NCI-H2081 (cell line): ENCODE measurements around the gene ADAMTS6.
"Not testable (repeated sequence)": the region's sequence is repeated elsewhere in the genome, so short reads cannot be mapped to it uniquely, and the experiment has no call there.

Source experiments
- DNase-seq, 2 experiments: peaks; one replicate each; lab custom pipeline; 2025; lab: John Stamatoyannopoulos, UW

The ADAMTS6 gene

DNA sequence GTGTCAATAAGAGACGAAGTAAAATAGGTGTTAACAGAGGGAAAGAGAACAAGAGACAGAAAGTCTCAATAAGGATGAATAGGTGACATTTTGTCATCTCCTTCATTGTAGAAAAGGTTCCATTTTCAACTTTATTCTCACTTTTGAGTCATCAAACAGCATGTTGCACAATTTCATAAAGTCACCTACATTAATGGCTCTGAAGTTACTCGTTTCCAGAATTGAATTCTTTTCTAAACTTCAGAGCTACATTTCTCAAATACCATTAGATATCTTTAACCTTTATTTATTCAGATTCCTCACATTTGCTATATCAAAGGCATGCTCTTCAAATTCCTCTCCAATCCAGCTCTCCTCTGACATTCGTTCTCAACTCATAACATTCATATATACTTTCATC, 13.1 kb downstream of the ADAMTS6 start:
- DNase-seq, result no peak

DNA sequence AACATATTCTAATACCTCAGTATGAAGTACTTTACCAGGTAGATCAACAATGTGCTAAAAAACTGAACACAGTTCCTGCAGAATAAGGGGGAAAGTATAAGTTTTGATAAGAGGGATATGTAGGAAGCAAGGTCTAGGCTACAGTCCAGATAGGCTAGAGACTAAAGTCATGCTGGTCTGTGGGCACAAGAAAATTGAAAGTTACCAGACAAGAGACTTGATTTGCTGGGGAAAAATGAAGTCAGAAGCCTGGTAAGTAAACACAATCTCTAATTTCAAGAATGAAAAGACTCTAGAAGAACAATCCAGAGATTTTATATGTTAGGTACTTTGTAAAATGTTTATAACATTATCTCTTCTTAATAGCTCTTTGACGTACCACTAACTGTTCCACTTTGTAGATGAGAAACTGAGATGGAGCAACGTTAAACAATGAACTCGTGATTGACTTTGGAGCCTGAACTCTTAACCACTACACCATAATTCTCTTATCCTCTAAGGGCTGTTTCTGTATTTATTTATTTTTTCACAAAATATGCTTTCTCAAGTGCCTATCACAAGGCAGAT, 19.5 kb downstream of the ADAMTS6 start:
- DNase-seq, result no peak

DNA sequence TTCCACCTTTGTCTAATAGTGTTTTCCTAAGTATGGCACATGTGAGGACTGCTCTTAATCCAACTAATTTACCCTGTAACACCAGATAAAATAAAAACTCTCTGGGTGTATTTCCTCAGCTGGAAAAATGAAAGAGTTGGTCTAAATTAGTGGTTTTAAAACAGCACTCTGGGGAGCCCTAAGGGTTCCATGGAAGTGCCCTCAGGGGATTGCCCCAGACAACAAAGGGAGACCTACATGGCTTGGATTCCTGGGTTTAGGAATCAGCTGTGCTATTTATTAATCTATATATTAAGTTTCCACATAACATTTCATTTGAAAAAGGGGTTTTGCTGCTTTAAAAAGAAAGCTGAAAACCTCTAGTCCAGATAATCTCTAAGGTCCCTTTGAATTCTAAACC, 20.2 kb downstream of the ADAMTS6 start:
- DNase-seq, result peak in 1 of 2 experiments; percentile 6

GRCh38 chr5:65459995-65460394, 21.7 kb downstream of the ADAMTS6 start:
- DNase-seq, result no peak

DNA sequence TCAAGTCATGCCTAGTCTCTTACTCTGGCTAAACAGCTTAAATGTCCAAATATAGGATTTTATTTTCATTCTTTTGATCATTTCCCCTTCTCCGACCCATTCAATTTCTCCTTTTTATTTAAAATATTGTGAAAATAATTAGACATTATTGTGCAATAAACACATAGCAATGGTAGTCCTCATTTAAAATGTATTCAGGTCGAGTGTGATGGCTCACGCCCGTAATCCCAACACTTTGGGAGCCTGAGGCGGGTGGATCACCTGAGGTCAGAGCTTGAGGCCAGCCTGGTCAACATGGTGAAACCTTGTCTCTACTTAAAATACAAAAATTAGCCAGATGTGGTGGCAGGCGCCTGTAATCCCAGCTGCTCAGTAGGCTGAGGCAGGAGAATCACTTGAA, 26.7 kb downstream of the ADAMTS6 start:
- DNase-seq, result no peak

DNA sequence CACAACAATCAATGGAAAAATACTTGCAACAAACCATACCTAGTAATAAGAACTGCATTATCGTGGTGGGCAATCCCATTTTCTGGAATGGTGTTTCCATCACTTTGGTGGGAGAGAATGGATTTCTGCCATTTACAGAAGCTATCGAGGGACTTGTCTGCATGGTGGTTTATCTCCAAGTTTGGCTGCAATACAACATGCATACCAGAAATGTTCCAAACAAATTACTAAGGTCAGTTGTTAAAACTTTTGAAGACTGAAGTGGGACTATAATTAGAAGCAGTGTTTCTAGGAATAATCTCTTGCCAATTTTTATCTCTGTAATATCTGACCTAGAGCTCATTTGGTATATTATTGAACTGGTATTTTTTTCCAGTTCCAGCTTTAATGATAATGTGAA, 30.3 kb downstream of the ADAMTS6 start:
- DNase-seq, result no peak

DNA sequence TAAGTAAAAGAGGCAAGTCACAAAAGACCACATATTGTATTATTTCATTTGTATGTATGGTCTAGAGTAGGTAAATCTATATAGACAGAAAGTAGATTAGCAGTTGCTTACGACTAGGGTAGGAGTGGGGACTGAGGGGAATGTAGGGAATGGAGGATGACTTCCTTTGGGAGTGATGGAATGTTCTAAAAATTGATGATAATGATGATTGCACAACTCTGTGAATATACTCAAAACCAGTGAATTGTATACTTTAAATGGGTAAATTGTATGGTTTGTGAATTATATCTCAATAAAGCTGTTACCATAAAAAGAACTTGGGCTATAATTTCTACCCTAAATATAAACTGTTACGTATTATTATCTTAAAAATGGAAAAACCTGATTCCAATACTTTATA, 35.0 kb downstream of the ADAMTS6 start:
- no peak for DNase-seq

DNA sequence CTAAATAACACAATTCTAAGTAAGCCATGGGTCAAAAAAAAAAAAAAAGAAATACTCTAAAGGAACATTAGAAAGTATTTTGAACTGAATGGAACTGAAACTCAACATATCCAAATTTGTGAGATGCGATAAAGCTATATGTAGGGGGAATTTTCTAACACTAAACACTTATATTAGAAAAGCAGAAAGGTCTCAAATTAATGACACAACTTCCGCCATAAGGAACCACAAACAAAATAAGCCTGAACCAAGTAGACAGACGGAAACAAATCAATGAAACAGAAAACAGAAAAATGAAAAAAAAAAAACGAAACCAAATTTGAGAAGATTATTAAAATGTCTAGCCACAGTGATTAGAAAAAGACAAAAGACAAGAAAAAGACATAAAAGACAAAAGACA, 39.9 kb downstream of the ADAMTS6 start:
- DNase-seq, result no peak

DNA sequence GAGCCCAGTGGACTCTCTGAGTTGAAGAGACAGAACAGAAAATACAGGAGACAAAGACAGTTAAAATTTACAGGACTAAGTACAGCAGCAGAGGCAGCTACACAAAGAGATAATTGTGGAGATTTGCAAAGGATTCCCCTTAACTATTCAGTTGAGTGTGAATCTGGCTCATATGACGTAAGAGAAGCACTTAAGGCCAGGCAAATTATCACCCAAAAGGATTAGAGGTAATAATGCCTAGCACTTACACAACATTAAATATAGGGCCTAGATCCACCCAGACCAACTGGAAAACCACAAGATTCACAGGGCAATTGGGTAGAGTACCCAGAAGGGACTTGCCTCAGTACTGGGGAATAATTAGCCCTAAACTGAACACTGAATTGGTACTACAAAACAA, 41.3 kb downstream of the ADAMTS6 start:
- DNase-seq, result peak in 1 of 2 experiments; percentile 9

GRCh38 chr5:65434122-65434521, 47.6 kb downstream of the ADAMTS6 start:
- DNase-seq, result no peak

DNA sequence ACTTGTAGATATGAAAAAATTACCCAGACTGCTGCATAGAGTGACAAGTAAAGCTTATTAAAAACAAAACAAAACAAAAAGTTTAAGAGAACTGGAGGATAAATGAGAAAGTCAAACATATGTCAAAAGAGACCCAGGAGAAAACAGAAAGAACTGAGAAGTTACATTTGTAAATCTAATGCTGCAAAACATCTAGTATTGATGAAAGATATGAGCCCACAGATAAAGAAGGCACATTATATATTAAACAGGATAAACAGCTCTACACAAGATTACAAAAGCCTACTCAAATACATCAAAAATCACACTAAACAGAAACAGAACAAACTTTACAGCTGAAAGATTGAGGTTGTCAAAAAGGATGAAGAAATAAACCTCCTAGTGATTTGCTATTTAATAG, 55.1 kb downstream of the ADAMTS6 start:
- DNase-seq, result no peak

DNA sequence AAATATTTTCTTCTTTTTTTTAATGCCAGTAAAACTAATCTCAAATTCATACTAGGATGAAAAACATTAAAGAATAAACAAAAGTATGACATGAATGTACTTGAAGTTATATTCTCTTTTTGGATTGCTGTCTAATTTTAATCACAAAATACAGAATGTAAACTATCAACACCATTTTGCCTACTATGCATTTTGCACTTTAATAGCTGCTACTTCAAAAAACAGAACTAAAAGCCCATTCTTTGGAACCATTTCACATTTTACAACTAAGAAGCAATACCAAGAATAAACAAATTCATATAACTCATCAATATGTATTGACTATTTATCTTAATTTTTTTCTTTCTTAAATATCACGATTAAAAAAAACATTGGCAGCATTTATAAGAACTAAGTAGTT, 58.1 kb downstream of the ADAMTS6 start:
- no peak for DNase-seq

GRCh38 chr5:65418661-65419060, 63.1 kb downstream of the ADAMTS6 start:
- no peak for DNase-seq

DNA sequence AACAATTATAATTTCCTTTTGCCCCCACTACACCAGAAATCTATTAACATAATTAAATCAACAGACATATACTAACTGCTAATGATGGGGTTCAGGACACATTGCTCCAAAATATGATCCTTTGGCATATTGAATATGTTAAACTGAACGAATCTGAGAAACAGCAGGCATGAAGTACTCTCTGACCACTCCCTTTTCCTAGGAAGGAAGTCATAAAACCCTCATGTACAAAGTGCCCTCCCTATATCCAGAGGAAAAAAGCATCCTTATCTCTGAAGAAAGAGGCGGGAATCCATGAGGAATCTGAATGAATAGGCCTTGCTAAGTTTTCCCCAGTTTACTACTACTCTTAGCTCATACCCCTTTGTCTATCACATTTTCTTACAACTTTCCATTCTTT, 67.9 kb downstream of the ADAMTS6 start:
- no peak for DNase-seq

- no peak for DNase-seq
These were observed 68.9 kb downstream of the ADAMTS6 start for GRCh38 chr5:65412842-65413241.

- no peak for DNase-seq
These were observed 70.4 kb downstream of the ADAMTS6 start for GRCh38 chr5:65411356-65411755.

DNA sequence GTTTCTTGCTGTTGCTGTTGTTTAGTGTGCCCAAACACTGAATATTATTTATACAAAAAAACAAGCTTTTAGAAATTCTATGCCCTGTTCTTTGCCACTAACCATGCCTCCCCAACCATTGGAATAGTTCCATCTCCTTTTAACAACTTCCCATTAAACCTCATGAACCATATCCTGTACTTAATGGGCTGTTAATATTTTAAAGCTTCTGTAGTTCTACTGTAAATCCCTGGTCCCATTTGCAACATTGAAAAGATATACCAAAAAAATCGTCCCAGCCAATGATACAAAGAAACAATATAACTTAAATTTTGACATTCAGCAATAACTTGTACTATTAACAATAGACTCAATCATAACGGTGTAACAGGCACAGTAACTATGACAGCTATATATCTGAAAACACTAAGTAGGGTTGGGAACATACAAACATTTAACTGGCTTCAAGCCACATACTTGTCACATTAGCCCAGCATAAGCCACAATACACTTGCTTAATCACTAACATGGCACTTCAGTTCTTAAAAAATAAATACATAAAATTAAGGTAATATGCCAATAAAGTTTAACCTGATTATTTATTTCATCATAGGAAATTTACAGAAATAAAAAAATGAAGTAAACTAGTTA, 86.1 kb downstream of the ADAMTS6 start:
- DNase-seq, result peak in 1 of 2 experiments; percentile 3

DNA sequence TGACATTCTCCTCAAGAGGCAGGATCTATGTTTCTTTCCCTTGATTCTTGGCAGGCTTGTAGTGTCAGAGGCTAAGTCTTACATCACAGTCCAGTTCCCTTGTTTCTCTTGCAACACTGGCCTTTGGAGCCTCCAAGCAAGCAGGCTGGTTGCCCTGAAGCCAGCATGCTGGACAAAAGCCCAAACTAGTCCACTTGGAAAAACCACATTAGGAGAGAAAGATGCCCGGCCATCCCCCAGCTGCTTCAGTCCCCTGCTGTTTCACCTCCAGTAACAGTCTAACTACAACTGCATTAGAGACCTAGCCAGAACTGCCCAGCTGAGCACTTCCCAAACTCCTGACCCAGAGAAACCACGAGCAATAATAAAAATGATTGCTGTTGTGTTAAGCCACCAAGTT, 87.6 kb downstream of the ADAMTS6 start:
- no peak for DNase-seq

- DNase-seq, result no peak
These were observed 90.1 kb downstream of the ADAMTS6 start for GRCh38 chr5:65391591-65391990.

- no peak for DNase-seq
These were observed 91.5 kb downstream of the ADAMTS6 start for GRCh38 chr5:65390208-65390607.

DNA sequence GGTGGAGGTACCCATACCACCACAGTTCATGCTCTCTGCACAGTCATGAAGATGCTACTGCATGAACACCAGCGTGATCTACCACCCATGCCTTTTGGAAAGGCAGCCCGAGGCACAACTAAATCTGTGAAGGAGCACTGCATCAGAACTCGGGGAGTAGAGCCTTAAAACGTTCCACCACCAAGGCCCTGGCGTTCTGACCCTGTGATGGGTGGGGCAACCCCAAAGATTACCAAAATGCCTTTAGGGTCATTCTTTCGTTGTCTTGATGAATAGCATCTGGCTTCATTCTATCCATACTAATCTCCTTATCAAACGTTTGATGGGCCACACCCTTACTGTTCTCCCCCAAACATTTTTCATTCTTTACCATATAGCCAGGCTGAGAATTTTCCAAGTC, 97.9 kb downstream of the ADAMTS6 start:
- no peak for DNase-seq

DNA sequence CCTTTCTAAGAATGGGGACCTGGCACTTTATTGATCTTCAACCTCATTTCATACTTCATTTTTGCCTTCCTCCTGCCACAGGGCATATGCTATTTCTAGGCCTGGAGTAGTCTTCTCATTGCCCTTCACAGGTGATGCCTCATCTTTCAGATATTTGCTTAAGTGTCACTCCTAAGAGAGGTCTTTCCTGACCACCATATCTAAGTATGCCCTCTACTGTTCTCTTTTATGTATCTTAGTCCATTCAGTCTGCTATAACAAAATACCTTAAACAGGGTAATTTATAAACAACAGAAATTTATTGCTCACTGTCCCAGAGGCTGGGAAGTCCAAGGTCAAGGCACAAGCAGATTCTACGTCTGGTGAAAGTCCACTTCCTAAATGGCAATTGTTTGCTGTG, 99.1 kb downstream of the ADAMTS6 start:
- DNase-seq, result no peak

- not testable (repeated sequence) for DNase-seq
These were observed 111.2 kb downstream of the ADAMTS6 start for GRCh38 chr5:65370505-65370904.

GRCh38 chr5:65366655-65367054, 115.1 kb downstream of the ADAMTS6 start:
- DNase-seq, result no peak
